ENCODE results near the gene SCLT1. TPM values are rescaled to one million over a fixed set of nuclear protein-coding genes. Genes with fewer than 3 reads are reported as not detected.
A peak's percentile ranks its signal among the peaks of the same experiment; 100 is the strongest.

The SCLT1 gene
- total RNA-seq, 1 donor, result 14.1 TPM

DNA sequence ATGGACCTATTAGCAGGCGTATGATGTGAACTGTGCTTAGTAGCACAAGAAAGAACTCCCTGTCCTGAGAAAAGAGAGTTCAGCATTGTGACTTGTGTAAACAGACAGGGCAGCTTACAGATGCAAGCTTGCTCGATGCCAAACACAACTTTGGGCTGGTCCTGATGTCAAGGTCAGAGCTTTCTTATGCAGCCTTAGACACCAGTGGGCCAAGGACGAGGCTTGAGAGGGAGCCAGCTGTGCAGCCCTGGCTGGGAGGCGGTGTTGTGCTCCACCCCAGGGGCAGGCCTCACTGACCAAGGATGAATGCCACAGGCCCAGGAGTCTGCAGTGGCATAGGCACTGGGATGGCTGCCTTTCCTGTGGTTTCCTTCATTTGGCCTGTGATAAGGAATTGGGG lies 248.4 kb downstream of the SCLT1 start:
- Histone ChIP-seq H3K79me2 (ENCODE audit: insufficient read depth, low read length) (peaks cover 85% of the 10 kb centered on the region), H3K4me2 (ENCODE audit: insufficient read depth, low read length) (no peak overlapping the region), H3K36me3 (ENCODE audit: insufficient read depth, low read length) (peaks cover 66% of the 10 kb centered on the region), H4K20me1 (ENCODE audit: insufficient read depth, low read length) (peaks cover 3% of the 10 kb centered on the region), H3K27ac (ENCODE audit: low read depth, low read length) (no peak overlapping the region), H3K9me3 (ENCODE audit: low read depth, low read length) (no peaks in the 10 kb centered on the region), H3K4me1 (ENCODE audit: insufficient read depth, low read length) (peaks cover 2% of the 10 kb centered on the region), H2AFZ (ENCODE audit: low read length) (no peak overlapping the region), H3K27me3 (ENCODE audit: insufficient read depth, low read length) (no peaks in the 10 kb centered on the region), H3K4me3 (ENCODE audit: insufficient read depth, low read length) (no peak overlapping the region)
- DNase-seq (ENCODE audit: insufficient read length, low spot score, missing footprints), result no peak
- TF ChIP-seq, protein P1, sequence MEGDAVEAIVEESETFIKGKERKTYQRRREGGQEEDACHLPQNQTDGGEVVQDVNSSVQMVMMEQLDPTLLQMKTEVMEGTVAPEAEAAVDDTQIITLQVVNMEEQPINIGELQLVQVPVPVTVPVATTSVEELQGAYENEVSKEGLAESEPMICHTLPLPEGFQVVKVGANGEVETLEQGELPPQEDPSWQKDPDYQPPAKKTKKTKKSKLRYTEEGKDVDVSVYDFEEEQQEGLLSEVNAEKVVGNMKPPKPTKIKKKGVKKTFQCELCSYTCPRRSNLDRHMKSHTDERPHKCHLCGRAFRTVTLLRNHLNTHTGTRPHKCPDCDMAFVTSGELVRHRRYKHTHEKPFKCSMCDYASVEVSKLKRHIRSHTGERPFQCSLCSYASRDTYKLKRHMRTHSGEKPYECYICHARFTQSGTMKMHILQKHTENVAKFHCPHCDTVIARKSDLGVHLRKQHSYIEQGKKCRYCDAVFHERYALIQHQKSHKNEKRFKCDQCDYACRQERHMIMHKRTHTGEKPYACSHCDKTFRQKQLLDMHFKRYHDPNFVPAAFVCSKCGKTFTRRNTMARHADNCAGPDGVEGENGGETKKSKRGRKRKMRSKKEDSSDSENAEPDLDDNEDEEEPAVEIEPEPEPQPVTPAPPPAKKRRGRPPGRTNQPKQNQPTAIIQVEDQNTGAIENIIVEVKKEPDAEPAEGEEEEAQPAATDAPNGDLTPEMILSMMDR (IDR thresholded peaks at IDR 0.05; ENCODE audit: extremely low read depth, low read depth, low read length), result no peak

DNA sequence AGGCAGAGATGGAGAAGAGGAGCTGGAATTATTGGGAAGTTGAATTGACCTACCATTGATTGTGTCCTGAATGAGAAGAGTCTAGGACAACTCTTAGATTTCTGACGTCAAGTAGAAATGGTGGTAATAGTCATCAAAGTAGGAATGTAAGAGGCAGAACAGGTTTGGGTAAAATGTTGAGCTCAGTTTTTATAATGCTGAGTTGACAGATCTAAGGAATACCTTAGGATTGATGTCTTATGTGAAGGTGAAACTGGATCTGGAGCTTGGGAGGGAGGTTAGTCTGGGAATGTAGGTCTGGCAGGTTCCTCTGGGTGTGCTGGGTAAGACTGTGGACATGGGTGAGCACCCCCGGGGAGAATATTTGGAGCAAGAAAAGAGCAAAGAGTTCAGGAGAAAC lies 251.9 kb downstream of the SCLT1 start:
- no peak overlapping the region for H3K4me3 ChIP-seq (ENCODE audit: insufficient read depth, low read length)
- peaks cover 32% of the 10 kb centered on the region for H3K36me3 ChIP-seq (ENCODE audit: insufficient read depth, low read length)
- H3K27ac ChIP-seq (ENCODE audit: low read depth, low read length), result no peak overlapping the region
- H4K20me1 ChIP-seq (ENCODE audit: insufficient read depth, low read length), result peaks cover 3% of the 10 kb centered on the region
- no peaks in the 10 kb centered on the region for H3K9me3 ChIP-seq (ENCODE audit: low read depth, low read length)
- H3K27me3 ChIP-seq (ENCODE audit: insufficient read depth, low read length), result no peaks in the 10 kb centered on the region
- H3K4me1 ChIP-seq (ENCODE audit: insufficient read depth, low read length), result no peaks in the 10 kb centered on the region
- TF ChIP-seq, protein P1 (IDR thresholded peaks at IDR 0.05; ENCODE audit: extremely low read depth, low read depth, low read length), result no peak
- H3K79me2 ChIP-seq (ENCODE audit: insufficient read depth, low read length), result peaks cover 95% of the 10 kb centered on the region
- no peak overlapping the region for H3K4me2 ChIP-seq (ENCODE audit: insufficient read depth, low read length)
- no peak for DNase-seq (ENCODE audit: insufficient read length, low spot score, missing footprints)
- H2AFZ ChIP-seq (ENCODE audit: low read length), result no peak overlapping the region

DNA sequence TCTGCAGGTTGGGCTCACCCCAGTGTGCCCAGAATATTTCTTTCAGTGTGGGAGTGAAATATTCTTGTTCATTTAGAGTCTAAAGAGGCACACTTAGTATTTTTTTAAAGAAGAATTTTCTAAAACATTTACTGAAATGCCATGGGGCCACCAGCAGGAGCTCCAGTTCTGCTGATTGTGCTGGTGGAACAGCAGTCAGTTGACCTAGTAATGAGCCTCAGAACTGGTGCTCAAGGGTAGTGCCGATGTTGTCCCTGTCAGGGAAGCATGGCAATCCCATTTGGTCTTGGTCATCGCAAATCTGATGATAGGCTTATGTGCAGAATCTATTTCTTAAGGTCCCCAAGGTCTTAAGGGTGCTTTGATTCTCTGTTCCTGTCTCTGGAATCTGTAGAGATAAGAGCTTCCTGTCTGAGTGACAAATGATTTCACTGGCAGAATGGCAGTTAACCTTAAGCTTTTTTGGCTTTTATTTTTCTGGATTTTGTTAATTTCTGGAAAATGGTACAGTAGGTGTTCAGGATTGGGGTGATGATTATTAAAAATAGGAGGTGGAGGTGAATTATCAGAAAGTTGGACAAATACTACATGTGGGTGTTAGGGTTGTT lies 252.5 kb downstream of the SCLT1 start:
- H3K27me3 ChIP-seq (ENCODE audit: insufficient read depth, low read length), result no peaks in the 10 kb centered on the region
- H3K36me3 ChIP-seq (ENCODE audit: insufficient read depth, low read length), result peaks cover 29% of the 10 kb centered on the region
- TF ChIP-seq, protein P1 (IDR thresholded peaks at IDR 0.05; ENCODE audit: extremely low read depth, low read depth, low read length), result peak; percentile 8
- H4K20me1 ChIP-seq (ENCODE audit: insufficient read depth, low read length), result peaks cover 3% of the 10 kb centered on the region
- no peak overlapping the region for H3K4me2 ChIP-seq (ENCODE audit: insufficient read depth, low read length)
- H2AFZ ChIP-seq (ENCODE audit: low read length), result no peak overlapping the region
- DNase-seq (ENCODE audit: insufficient read length, low spot score, missing footprints), result no peak
- H3K4me1 ChIP-seq (ENCODE audit: insufficient read depth, low read length), result no peaks in the 10 kb centered on the region
- H3K27ac ChIP-seq (ENCODE audit: low read depth, low read length), result no peak overlapping the region
- no peak overlapping the region for H3K4me3 ChIP-seq (ENCODE audit: insufficient read depth, low read length)
- H3K79me2 ChIP-seq (ENCODE audit: insufficient read depth, low read length), result peaks cover 96% of the 10 kb centered on the region
- no peaks in the 10 kb centered on the region for H3K9me3 ChIP-seq (ENCODE audit: low read depth, low read length)

DNA sequence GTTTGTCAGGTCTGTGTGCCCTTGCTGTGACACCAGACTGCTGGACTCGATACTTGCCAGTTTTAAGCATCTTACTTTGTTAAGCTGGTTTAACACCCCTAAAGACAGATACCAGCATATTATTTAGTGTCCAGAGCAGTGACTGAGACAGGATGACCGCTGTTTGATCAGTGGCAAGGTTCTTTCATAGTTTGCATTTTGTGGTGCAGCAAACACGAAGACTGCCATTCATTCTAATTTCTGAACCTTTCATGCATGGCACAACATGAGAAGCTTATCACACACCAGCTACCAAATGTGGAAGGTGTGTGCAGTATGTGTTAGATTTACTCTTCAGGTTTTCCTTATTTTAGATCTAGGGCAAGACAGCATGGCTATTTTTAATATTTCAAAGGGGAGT lies 255.7 kb downstream of the SCLT1 start:
- DNase-seq (ENCODE audit: insufficient read length, low spot score, missing footprints), result no peak
- Histone ChIP-seq H3K27ac (ENCODE audit: low read depth, low read length) (no peak overlapping the region), H3K79me2 (ENCODE audit: insufficient read depth, low read length) (peaks cover 96% of the 10 kb centered on the region), H3K9me3 (ENCODE audit: low read depth, low read length) (no peaks in the 10 kb centered on the region), H3K27me3 (ENCODE audit: insufficient read depth, low read length) (no peaks in the 10 kb centered on the region), H4K20me1 (ENCODE audit: insufficient read depth, low read length) (peaks cover 2% of the 10 kb centered on the region), H3K4me3 (ENCODE audit: insufficient read depth, low read length) (no peak overlapping the region), H3K4me2 (ENCODE audit: insufficient read depth, low read length) (no peak overlapping the region), H3K36me3 (ENCODE audit: insufficient read depth, low read length) (peaks cover 18% of the 10 kb centered on the region), H2AFZ (ENCODE audit: low read length) (no peak overlapping the region), H3K4me1 (ENCODE audit: insufficient read depth, low read length) (no peaks in the 10 kb centered on the region)
- TF ChIP-seq, protein P1 (IDR thresholded peaks at IDR 0.05; ENCODE audit: extremely low read depth, low read depth, low read length), result no peak

Measured in osteoblast (primary cell).